Measurements from ENCODE around the gene PCDH11X.
"Not testable (repeated sequence)": the region's sequence is repeated elsewhere in the genome, so short reads cannot be mapped to it uniquely, and the experiment has no call there.

Gene PCDH11X

DNA sequence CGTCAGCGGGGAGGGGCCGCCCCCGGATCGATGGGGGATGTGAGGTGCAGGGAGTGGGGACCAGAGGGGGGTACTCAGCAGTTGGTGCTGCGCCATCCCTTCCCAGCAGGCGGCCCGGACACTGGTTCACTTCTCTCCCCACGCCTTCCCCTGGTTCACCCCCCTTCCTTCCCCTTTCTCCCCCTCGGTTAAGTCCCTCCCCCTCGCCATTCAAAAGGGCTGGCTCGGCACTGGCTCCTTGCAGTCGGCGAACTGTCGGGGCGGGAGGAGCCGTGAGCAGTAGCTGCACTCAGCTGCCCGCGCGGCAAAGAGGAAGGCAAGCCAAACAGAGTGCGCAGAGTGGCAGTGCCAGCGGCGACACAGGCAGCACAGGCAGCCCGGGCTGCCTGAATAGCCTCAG is at the start of gene PCDH11X:
Gene PCDH11X, plus strand, starts transcription at position 241 of the 400 bp plus-strand sequence. CDS start 56,130 bp downstream, outside the sequence.
- DNase-seq: not testable (repeated sequence)

GRCh38 chrX:91747446-91747845 is 31.7 kb upstream of the PCDH11X start:
- not testable (repeated sequence) for DNase-seq

- not testable (repeated sequence) for DNase-seq
These were observed 26.2 kb upstream of the PCDH11X start for GRCh38 chrX:91753022-91753421.

- DNase-seq: not testable (repeated sequence)
These were observed 8.3 kb upstream of the PCDH11X start for GRCh38 chrX:91770619-91771488.

- not testable (repeated sequence) for DNase-seq
These were observed 5.2 kb upstream of the PCDH11X start for GRCh38 chrX:91773943-91774342.

DNA sequence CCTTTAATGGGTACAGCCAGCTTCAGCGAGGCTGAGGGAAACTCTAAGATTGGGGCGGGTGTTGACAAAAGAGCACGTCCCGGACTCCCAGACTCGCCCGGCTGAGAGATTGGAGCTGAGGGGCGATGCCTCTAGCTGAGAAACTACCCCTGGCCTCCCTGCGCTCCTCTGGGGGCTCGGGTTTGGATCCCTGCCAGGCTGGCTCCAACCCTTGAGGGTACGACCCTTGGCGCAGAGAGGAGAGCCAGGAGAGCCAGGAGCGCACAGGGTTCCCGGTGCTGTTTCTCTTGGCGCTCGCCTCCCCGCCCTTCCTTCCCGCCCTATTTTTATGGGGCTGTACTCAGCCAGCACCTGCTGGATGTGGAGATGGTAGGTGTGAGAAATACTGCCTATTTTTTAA is 833 bp downstream of the PCDH11X start:
- DNase-seq: not testable (repeated sequence)

DNA sequence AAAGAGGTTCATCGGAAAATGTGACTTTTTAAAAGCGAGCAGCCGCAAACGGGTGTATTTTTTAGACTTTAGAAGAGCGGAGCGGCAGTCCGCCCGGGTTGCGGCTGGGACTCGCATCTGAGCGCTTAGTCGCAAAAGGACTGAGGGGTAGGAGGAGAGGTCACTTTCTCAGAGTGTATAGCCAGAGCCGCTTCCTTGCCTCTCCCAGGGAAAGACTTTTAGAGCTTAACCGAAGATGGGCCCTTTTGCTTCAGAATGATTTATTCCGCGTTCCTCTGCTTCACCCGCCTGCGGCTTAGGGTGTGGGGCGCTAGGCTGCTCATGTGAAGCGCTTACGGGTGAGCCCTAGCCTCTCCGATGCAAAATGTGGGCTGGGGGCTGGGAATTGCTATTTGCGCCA is 1.5 kb downstream of the PCDH11X start:
- DNase-seq: not testable (repeated sequence)

DNA sequence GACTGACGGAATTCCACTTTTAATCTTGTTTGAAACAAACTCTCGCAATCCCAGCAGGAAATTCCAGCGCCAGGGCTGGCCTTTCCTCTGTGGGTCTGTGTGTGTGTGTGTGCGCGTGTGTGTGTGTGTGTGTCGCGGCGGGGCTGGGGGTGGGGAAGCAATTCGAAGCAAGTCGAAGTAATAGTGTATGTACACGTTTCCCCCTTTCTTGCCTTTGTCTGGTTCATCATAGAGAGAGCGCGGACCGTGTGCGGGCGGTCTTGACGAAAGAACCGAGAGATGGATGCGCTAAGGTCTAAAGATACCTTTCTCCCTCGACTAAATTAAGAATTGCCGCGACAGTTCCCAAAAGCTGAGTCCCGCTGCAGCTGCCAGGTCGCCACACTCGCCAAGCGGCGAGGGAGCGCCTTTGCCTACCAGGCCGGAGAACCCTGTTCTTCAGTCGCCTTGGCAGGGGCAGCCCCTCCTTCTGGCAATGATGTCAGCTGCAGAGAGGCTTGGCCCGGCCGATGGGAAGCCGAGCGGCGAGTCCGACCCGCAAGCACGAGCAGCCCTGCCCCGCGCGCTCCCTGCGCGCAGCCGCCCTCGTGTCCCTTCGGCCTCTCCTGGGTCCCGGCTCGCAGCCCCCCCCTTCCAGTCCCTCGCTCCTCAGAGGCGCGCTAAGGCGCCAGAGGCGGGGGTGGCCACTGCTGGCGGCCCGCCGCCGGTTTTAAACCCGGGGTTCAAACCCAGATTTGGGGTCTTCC is 2.6 kb downstream of the PCDH11X start:
- not testable (repeated sequence) for DNase-seq

DNA sequence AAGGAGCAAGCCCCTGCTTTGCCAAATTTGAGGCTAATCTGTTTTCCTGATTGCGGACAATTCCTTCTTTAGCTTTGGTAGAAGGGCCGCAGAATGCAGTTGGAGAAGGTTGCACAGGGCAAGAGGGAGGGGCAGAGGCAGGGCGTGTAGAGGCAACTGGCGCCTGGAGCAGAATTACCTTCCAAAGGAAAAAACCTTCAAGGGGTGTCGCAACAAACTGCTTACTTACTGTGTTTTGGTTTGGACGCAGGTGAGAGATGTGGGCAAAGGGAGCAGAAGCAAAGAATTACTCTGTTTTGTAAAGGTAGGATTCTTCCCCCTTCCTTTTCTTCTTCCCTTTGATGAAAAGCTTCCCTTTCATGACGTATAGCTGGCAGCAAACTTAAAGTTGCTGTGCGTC is 3.6 kb downstream of the PCDH11X start:
- not testable (repeated sequence) for DNase-seq

DNA sequence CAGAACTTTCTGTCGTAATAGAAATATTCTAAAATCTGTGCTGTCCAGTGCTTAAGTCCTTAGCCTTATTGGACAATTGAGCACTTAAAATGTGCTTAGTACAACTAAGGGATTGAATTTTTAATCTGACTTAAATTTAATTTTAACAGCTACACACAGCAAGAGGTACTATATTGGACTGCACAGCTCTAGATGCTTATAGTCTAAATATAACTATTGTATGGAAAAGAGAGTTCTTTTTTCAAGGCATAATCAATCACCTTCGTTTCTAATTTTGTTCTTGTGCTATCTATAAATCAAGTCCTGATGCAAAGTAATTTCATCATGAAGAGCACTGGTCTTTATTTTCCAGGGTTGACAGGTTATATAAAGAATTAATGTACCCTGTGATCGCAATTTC is 38.4 kb downstream of the PCDH11X start:
- not testable (repeated sequence) for DNase-seq

GRCh38 chrX:91825321-91825720 is 46.1 kb downstream of the PCDH11X start:
- not testable (repeated sequence) for DNase-seq

Data from inflammatory macrophage treated with lipopolysaccharide for 1 hour (primary cell).